ENCODE data around the gene CDH15.
"Not testable (repeated sequence)": the region's sequence is repeated elsewhere in the genome, so short reads cannot be mapped to it uniquely, and the experiment has no call there.

Gene CDH15

DNA sequence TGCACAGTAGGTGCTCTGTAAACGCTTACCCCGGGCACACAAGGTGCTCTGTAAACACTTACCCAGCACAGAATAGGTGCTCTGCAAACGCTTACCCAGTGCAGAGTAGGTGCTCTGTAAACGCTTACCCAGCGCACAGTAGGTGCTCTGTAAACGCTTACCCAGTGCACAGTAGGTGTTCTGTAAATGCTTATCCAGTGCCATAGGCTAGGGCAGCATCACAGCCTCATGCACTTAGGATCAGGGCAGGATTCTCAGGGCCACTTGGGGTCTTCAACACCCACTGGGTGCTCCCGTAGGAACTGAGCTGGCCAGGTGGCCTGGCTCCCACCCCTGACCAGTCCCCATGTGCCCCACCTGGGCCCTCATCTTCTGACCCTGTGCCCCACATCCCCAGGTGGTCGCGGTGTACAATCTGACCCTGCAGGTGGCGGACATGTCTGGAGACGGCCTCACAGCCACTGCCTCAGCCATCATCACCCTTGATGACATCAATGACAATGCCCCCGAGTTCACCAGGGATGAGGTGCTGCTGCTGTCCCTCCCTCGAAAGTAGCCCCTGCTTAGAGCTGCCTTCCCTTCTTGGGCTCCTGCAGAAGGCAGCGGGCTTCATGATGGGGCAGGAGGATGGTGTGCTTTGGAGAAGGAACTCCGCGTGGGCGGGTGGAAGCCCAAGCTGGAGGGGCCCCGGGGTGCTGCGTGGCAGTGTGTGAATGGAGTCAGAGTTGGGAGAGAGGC, 15.7 kb downstream of the CDH15 start:
- DNase-seq (ENCODE audit: low read depth), result no peak
- TF ChIP-seq, protein P1, sequence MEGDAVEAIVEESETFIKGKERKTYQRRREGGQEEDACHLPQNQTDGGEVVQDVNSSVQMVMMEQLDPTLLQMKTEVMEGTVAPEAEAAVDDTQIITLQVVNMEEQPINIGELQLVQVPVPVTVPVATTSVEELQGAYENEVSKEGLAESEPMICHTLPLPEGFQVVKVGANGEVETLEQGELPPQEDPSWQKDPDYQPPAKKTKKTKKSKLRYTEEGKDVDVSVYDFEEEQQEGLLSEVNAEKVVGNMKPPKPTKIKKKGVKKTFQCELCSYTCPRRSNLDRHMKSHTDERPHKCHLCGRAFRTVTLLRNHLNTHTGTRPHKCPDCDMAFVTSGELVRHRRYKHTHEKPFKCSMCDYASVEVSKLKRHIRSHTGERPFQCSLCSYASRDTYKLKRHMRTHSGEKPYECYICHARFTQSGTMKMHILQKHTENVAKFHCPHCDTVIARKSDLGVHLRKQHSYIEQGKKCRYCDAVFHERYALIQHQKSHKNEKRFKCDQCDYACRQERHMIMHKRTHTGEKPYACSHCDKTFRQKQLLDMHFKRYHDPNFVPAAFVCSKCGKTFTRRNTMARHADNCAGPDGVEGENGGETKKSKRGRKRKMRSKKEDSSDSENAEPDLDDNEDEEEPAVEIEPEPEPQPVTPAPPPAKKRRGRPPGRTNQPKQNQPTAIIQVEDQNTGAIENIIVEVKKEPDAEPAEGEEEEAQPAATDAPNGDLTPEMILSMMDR (IDR thresholded peaks at IDR 0.05; ENCODE audit: low read depth, low read length, missing control alignments), result no peak
- H3K4me3 ChIP-seq (ENCODE audit: low read depth, low read length), result no peak overlapping the region

DNA sequence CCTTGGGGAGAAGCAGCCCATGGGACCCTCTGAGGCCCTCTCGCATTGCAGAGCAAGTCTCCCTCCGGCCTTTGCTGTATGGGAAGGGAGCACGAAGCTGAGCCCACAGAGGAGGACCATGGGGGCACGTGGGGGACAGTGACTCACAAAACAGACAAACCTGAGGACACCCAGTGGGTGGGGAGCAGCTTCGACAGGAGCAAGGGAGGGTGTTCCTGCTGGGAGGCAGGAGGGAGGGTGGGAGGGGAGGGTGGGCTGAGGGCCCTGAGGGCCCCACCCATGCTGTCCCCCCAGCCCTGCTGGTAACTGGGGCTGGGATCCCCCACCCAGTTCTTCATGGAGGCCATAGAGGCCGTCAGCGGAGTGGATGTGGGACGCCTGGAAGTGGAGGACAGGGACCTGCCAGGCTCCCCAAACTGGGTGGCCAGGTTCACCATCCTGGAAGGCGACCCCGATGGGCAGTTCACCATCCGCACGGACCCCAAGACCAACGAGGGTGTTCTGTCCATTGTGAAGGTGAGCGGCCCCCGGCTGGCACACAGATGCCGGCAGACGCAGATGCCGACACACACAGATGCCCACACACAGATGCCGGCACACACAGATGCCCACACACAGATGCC, 16.3 kb downstream of the CDH15 start:
- DNase-seq (ENCODE audit: low read depth), result no peak
- H3K4me3 ChIP-seq (ENCODE audit: low read depth, low read length), result no peak overlapping the region
- TF ChIP-seq, protein P1 (IDR thresholded peaks at IDR 0.05; ENCODE audit: low read depth, low read length, missing control alignments), result no peak

DNA sequence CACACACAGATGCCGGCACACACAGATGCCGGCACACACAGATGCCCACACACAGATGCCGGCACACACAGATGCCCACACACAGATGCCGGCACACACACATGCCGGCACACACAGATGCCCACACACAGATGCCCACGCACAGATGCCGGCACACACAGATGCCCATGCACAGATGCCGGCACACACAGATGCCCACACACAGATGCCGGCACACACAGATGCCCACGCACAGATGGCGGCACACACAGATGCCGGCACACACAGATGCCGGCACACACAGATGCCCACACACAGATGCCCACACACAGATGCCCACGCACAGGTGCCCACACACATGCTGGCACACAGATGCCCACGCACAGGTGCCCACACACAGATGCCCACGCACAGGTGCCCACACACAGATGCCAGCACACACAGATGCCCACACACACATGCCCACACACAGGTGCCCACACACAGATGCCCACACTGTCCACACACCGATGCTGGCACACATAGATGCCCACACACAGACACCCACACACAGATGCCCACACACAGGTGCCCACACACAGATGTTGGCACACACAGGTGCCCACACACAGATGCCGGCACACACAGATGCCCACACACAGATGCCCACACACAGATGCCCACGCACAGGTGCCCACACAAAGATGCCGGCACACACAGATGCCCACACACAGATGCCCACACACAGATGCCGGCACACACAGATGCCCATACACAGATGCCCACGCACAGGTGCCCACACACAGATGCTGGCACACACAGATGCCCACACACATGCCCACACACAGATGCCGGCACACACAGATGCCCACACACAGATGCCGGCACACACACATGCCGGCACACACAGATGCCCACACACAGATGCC, 17.2 kb downstream of the CDH15 start:
- DNase-seq (ENCODE audit: low read depth); H3K4me3 ChIP-seq (ENCODE audit: low read depth, low read length): not testable (repeated sequence)

DNA sequence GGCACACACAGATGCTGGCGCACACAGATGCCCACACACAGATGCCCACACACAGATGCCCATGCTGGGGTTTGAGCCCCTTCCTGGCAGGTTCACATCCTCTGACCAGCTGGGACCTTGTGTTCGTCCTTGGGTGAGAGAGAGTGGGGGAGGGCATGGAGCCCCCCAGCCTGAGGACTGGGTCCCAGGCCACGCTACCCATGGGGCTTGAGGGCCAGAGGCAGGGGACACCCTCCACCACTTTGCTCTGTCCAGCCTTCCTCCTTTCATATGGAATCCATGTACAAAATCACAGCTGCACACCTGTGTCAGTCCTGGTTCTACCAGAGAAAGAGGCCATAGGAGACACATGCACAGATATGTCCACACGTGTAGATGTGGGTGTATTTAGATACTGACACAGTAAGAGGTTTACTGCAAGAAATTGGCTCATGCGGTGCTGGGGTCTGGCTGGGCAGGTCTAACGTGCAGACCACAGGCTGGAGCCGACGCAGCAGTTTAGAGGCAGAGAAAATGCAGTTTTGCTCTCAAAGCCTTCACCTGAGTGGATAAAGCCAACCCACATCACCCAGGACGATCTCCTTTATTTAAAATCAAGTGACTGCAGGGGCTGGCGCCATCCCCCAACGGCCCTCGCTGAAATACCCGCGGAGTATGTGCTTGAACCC, 17.9 kb downstream of the CDH15 start:
- H3K4me3 ChIP-seq (ENCODE audit: low read depth, low read length), result no peak overlapping the region
- no peak for DNase-seq (ENCODE audit: low read depth)
- TF ChIP-seq, protein P1 (IDR thresholded peaks at IDR 0.05; ENCODE audit: low read depth, low read length, missing control alignments), result no peak

DNA sequence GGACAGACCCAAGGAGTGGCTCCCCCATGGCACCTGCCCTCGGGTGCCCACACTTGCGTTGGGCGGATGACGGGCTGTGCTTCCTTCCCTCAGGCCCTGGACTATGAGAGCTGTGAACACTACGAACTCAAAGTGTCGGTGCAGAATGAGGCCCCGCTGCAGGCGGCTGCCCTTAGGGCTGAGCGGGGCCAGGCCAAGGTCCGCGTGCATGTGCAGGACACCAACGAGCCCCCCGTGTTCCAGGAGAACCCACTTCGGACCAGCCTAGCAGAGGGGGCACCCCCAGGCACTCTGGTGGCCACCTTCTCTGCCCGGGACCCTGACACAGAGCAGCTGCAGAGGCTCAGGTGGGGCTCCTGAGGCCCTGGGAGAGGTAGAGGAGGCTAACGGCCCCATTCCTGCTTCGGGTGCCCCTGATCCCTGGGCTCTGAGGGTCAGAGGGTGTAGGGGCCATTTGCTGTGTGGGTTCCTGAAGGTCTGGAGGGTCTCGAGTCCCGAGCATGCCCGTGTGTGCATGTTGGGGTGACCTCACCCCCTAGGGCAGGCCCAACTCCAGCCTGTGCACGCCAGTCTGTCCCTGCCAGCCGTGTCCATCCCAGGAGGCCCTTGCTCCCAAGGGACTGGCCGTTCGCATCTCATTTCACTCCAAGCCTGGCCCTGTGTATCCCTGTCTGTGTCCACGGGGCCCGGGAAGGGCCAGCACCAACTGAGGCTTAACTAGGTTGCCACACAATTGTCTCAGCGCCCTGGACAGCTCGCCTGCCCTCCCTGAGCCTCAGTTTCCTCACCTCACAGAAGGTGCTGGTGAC, 18.8 kb downstream of the CDH15 start:
- no peak for DNase-seq (ENCODE audit: low read depth)
- TF ChIP-seq, protein P1 (IDR thresholded peaks at IDR 0.05; ENCODE audit: low read depth, low read length, missing control alignments), result no peak
- no peak overlapping the region for H3K4me3 ChIP-seq (ENCODE audit: low read depth, low read length)

DNA sequence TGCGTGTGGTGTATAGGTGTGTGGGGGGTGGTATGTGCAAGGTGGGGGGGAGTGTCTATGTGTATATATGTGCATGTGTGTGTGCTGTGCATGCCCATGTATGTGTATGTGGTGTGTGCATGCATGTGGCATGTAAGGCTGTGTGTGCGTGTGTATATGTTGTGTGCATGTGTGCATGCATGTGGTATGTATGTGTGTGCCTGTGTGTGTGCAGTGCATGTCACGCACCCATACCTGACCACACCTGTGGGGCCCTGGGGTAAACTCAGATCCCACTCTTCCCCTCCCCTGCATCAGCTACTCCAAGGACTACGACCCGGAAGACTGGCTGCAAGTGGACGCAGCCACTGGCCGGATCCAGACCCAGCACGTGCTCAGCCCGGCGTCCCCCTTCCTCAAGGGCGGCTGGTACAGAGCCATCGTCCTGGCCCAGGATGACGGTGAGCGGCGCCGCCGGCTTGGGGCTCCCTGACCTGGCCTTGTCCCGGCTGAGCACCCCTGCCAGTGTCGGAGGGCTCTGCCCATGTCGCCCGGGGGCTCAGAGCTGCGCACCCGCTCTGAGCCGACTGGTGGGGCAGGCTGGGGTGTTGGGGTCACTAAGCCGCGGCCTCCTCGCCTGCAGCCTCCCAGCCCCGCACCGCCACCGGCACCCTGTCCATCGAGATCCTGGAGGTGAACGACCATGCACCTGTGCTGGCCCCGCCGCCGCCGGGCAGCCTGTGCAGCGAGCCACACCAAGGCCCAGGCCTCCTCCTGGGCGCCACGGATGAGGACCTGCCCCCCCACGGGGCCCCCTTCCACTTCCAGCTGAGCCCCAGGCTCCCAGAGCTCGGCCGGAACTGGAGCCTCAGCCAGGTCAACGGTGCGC, 19.7 kb downstream of the CDH15 start:
- DNase-seq (ENCODE audit: low read depth), result no peak
- TF ChIP-seq, protein P1 (IDR thresholded peaks at IDR 0.05; ENCODE audit: low read depth, low read length, missing control alignments), result no peak
- no peak overlapping the region for H3K4me3 ChIP-seq (ENCODE audit: low read depth, low read length)
